ENCODE data around the gene CACNA1A.

The CACNA1A gene

GRCh38 chr19:13314761-13315160, 191.5 kb downstream of the CACNA1A start:
- intact Hi-C loops (cut with micrococcal nuclease), result no loop called here
- no peaks in the 10 kb centered on the region for H3K9me3 Mint-ChIP-seq
- no peak overlapping the region for H3K27ac Mint-ChIP-seq
- no peak overlapping the region for H3K4me3 Mint-ChIP-seq
- no peaks in the 10 kb centered on the region for H3K4me1 Mint-ChIP-seq (ENCODE audit: low read depth)
- no peaks in the 10 kb centered on the region for H3K36me3 Mint-ChIP-seq (ENCODE audit: low read depth)
- peaks cover 11% of the 10 kb centered on the region for H3K27me3 Mint-ChIP-seq

GRCh38 chr19:13313875-13314274, 192.4 kb downstream of the CACNA1A start:
- Mint-ChIP-seq H3K27me3 (peaks cover 10% of the 10 kb centered on the region), H3K36me3 (ENCODE audit: low read depth) (no peaks in the 10 kb centered on the region)

GRCh38 chr19:13309864-13310263, 196.4 kb downstream of the CACNA1A start:
- intact Hi-C loops (cut with micrococcal nuclease), result no loop called here
- peaks cover 1% of the 10 kb centered on the region for H3K27me3 Mint-ChIP-seq

More at GRCh38 chr19:13313875-13314274, 192.4 kb downstream of the CACNA1A start:
- Mint-ChIP-seq H3K4me3 (no peak overlapping the region), H3K4me1 (ENCODE audit: low read depth) (no peaks in the 10 kb centered on the region), H3K27ac (no peak overlapping the region), H3K9me3 (no peaks in the 10 kb centered on the region)
- intact Hi-C loops (cut with micrococcal nuclease), result no loop called here

GRCh38 chr19:13303381-13304129, 202.7 kb downstream of the CACNA1A start:
- peaks cover 30% of the 10 kb centered on the region for H3K27me3 Mint-ChIP-seq
- no peaks in the 10 kb centered on the region for H3K4me1 Mint-ChIP-seq (ENCODE audit: low read depth)
- intact Hi-C loops (cut with micrococcal nuclease), result no loop called here
- no peaks in the 10 kb centered on the region for H3K9me3 Mint-ChIP-seq
- no peak overlapping the region for H3K4me3 Mint-ChIP-seq
- H3K27ac Mint-ChIP-seq, result no peak overlapping the region
- H3K36me3 Mint-ChIP-seq (ENCODE audit: low read depth), result no peaks in the 10 kb centered on the region

More at GRCh38 chr19:13309864-13310263, 196.4 kb downstream of the CACNA1A start:
- no peak overlapping the region for H3K4me3 Mint-ChIP-seq
- H3K36me3 Mint-ChIP-seq (ENCODE audit: low read depth), result no peaks in the 10 kb centered on the region
- no peaks in the 10 kb centered on the region for H3K9me3 Mint-ChIP-seq
- no peak overlapping the region for H3K27ac Mint-ChIP-seq
- no peaks in the 10 kb centered on the region for H3K4me1 Mint-ChIP-seq (ENCODE audit: low read depth)

- H3K9me3 Mint-ChIP-seq, result no peaks in the 10 kb centered on the region
- no peaks in the 10 kb centered on the region for H3K36me3 Mint-ChIP-seq (ENCODE audit: low read depth)
- intact Hi-C loops (cut with micrococcal nuclease), result no loop called here
- H3K27ac Mint-ChIP-seq, result no peak overlapping the region
- no peaks in the 10 kb centered on the region for H3K4me1 Mint-ChIP-seq (ENCODE audit: low read depth)
- peaks cover 35% of the 10 kb centered on the region for H3K27me3 Mint-ChIP-seq
- H3K4me3 Mint-ChIP-seq, result no peak overlapping the region
These were observed 203.6 kb downstream of the CACNA1A start for GRCh38 chr19:13302526-13303270.

- no peak overlapping the region for H3K4me3 Mint-ChIP-seq
- intact Hi-C loops (cut with micrococcal nuclease), result no loop called here
These were observed 204.5 kb downstream of the CACNA1A start for GRCh38 chr19:13301627-13302334.

GRCh38 chr19:13300421-13301030, 205.8 kb downstream of the CACNA1A start:
- Mint-ChIP-seq H3K4me3 (no peak overlapping the region), H3K27me3 (peaks cover 40% of the 10 kb centered on the region), H3K27ac (no peak overlapping the region), H3K4me1 (ENCODE audit: low read depth) (no peaks in the 10 kb centered on the region), H3K9me3 (no peaks in the 10 kb centered on the region), H3K36me3 (ENCODE audit: low read depth) (no peaks in the 10 kb centered on the region)
- intact Hi-C loops (cut with micrococcal nuclease), result no loop called here

More at GRCh38 chr19:13301627-13302334, 204.5 kb downstream of the CACNA1A start:
- Mint-ChIP-seq H3K36me3 (ENCODE audit: low read depth) (no peaks in the 10 kb centered on the region), H3K27ac (no peak overlapping the region), H3K9me3 (no peaks in the 10 kb centered on the region), H3K27me3 (peaks cover 40% of the 10 kb centered on the region), H3K4me1 (ENCODE audit: low read depth) (no peaks in the 10 kb centered on the region)

- Mint-ChIP-seq H3K27ac (no peak overlapping the region), H3K4me1 (ENCODE audit: low read depth) (no peaks in the 10 kb centered on the region), H3K36me3 (ENCODE audit: low read depth) (no peaks in the 10 kb centered on the region), H3K9me3 (no peaks in the 10 kb centered on the region), H3K27me3 (peaks cover 44% of the 10 kb centered on the region), H3K4me3 (no peak overlapping the region)
- intact Hi-C loops (cut with micrococcal nuclease), result no loop called here
These were observed 206.4 kb downstream of the CACNA1A start for GRCh38 chr19:13299838-13300237.

GRCh38 chr19:13298565-13299481, 207.5 kb downstream of the CACNA1A start:
- intact Hi-C loops (cut with micrococcal nuclease), result no loop called here
- no peak overlapping the region for H3K4me3 Mint-ChIP-seq
- H3K27me3 Mint-ChIP-seq, result peaks cover 47% of the 10 kb centered on the region

GRCh38 chr19:13297023-13297422, 209.3 kb downstream of the CACNA1A start:
- peaks cover 43% of the 10 kb centered on the region for H3K27me3 Mint-ChIP-seq
- H3K9me3 Mint-ChIP-seq, result no peaks in the 10 kb centered on the region
- H3K4me1 Mint-ChIP-seq (ENCODE audit: low read depth), result no peaks in the 10 kb centered on the region
- H3K4me3 Mint-ChIP-seq, result no peak overlapping the region
- intact Hi-C loops (cut with micrococcal nuclease), result no loop called here
- no peak overlapping the region for H3K27ac Mint-ChIP-seq
- no peaks in the 10 kb centered on the region for H3K36me3 Mint-ChIP-seq (ENCODE audit: low read depth)

More at GRCh38 chr19:13298565-13299481, 207.5 kb downstream of the CACNA1A start:
- no peak overlapping the region for H3K27ac Mint-ChIP-seq
- no peaks in the 10 kb centered on the region for H3K9me3 Mint-ChIP-seq
- H3K4me1 Mint-ChIP-seq (ENCODE audit: low read depth), result no peaks in the 10 kb centered on the region
- no peaks in the 10 kb centered on the region for H3K36me3 Mint-ChIP-seq (ENCODE audit: low read depth)

GRCh38 chr19:13294812-13295567, 211.3 kb downstream of the CACNA1A start:
- intact Hi-C loops (cut with micrococcal nuclease), result no loop called here
- Mint-ChIP-seq H3K4me1 (ENCODE audit: low read depth) (no peaks in the 10 kb centered on the region), H3K4me3 (no peak overlapping the region), H3K9me3 (no peaks in the 10 kb centered on the region), H3K36me3 (ENCODE audit: low read depth) (no peaks in the 10 kb centered on the region), H3K27me3 (peaks cover 34% of the 10 kb centered on the region), H3K27ac (no peak overlapping the region)

- Mint-ChIP-seq H3K4me1 (ENCODE audit: low read depth) (no peaks in the 10 kb centered on the region), H3K27ac (no peak overlapping the region), H3K9me3 (no peaks in the 10 kb centered on the region), H3K36me3 (ENCODE audit: low read depth) (no peaks in the 10 kb centered on the region), H3K27me3 (peaks cover 10% of the 10 kb centered on the region), H3K4me3 (no peak overlapping the region)
- intact Hi-C loops (cut with micrococcal nuclease), result no loop called here
These were observed 214.4 kb downstream of the CACNA1A start for GRCh38 chr19:13291913-13292312.

Measured in dendritic cell treated with granulocyte-macrophage colony-stimulating factor and Interleukin-4, amounts not matched to agents 40 ng/mL and 50 ng/mL, for 4 days (primary cell).